Transverse colon (tissue), 4 donors: ENCODE measurements around the gene MESD. TPM values are rescaled to one million over a fixed set of nuclear protein-coding genes. Genes with fewer than 3 reads are reported as not detected.

Source experiments
- DNase-seq: peaks from one replicate; pipeline ENCODE4 v3.0.0-alpha.2; 2019
- H3K27ac ChIP-seq, 4 donors: fragments of 200-600 bp; sonication (generic); 2 replicates each; pipeline ENCODE4 v1.5.1; 2016 to 2018; ENCODE audit warnings: inconsistent platforms in 4 of 4
- H3K27me3 ChIP-seq: fragments of 200-600 bp; sonication (generic); 2 replicates; pipeline ENCODE4 v1.5.1; 2017; ENCODE audit warnings: inconsistent platforms
- H3K36me3 ChIP-seq, 4 donors: fragments of 200-600 bp; sonication (generic); 2 replicates each; pipeline ENCODE4 v1.5.1; 2017 to 2019; ENCODE audit warnings: inconsistent platforms in 4 of 4
- H3K4me1 ChIP-seq, 4 donors: fragments of 200-600 bp; sonication (generic); 2 replicates each; pipeline ENCODE4 v1.5.1; 2017 to 2020; ENCODE audit warnings: inconsistent platforms in 4 of 4
- H3K4me3 ChIP-seq, 4 donors: fragments of 200-600 bp; sonication (generic); 1 replicate in 1 of 4; 2 replicates in 3 of 4; pipeline versions ENCODE4 v1.5.1 to v1.6.1; 2017 to 2019; ENCODE audit warnings: inconsistent platforms in 4 of 4
- H3K9me3 ChIP-seq, 2 donors: fragments of 200-600 bp; sonication (generic); 2 replicates each; pipeline ENCODE4 v1.5.1; 2017 to 2019; ENCODE audit warnings: inconsistent platforms in 2 of 2
- CTCF ChIP-seq, 5 experiments: fragments of 200-600 bp in 3 of 5; fragments of 450-650 bp in 2 of 5; sonication (generic) in 3 of 5; IDR thresholded peaks; 1 replicate in 2 of 5; 2 replicates in 3 of 5; pipeline ENCODE4 v1.5.1; 2016 to 2017; ENCODE audit warnings: antibody characterized with exemption in 5 of 5, inconsistent platforms in 3 of 5, mild to moderate bottlenecking in 2 of 5, moderate library complexity in 1 of 5
- EP300 ChIP-seq: sonication (generic); formaldehyde crosslinking; IDR thresholded peaks from one replicate; pipeline ENCODE4 v1.6.1; 2017; ENCODE audit warnings: antibody characterized with exemption, low read depth
- POLR2A ChIP-seq: fragments of 450-650 bp; IDR thresholded peaks from one replicate; pipeline ENCODE4 v1.6.1; 2016; ENCODE audit warnings: antibody characterized with exemption, mild to moderate bottlenecking, moderate library complexity
- POLR2AphosphoS5 ChIP-seq, 3 donors: sonication (generic); formaldehyde crosslinking; IDR thresholded peaks; one replicate each; pipeline ENCODE4 v1.6.1; 2016; ENCODE audit warnings: antibody characterized with exemption in 3 of 3
- WGBS, 2 donors: methylation state at CpG; one replicate each; pipeline ENCODE4 v1.1.5; 2018; ENCODE audit warnings: low coverage in 1 of 2; 5-methylcytosine and 5-hydroxymethylcytosine counted together
- in situ Hi-C, 4 donors: fragments of 200-750 bp; cut with MboI; loops; one replicate each; pipeline versions ENCODE4 v1.15.0 to v1.15.1; 2017; ENCODE audit warnings: low sequenced_read_pairs in 3 of 4, low pct_ligation_motif_present in 1 of 4, low pct_unique_long_range_greater_than_20kb in 1 of 4
- intact Hi-C: fragments of 100-400 bp; cut with DNase I; formaldehyde crosslinking; loops from one replicate; pipeline ENCODE4 v1.15.1; 2023; ENCODE audit warnings: low total_unique reads
- total RNA-seq, 4 donors: library from RNA; depleted of rRNA; stranded (reverse); fragments of >200 nt; gene quantifications; one replicate each; pipeline ENCODE4 v1.1.0, GENCODE V29; 2016

MESD gene
- total RNA-seq, 4 donors from 2014 or later: 15.8 to 39.3 (median 19.2) TPM

GRCh38 chr15:80989081-80989517 is 520 bp downstream of the MESD start:
- Histone ChIP-seq H3K4me3 (peak overlapping the region; percentile 67 to 88 (median 82)), H3K9me3 (no peaks in the 10 kb centered on the region), H3K4me1 (peaks cover 8 to 39% (median 23%) of the 10 kb centered on the region in 4 donors), H3K36me3 (no peaks in the 10 kb centered on the region), H3K27me3 (no peaks in the 10 kb centered on the region), H3K27ac (peak overlapping the region; percentile 87 to 89 (median 88))
- no peak for TF ChIP-seq POLR2AphosphoS5 (IDR thresholded peaks at IDR 0.05)
- TF ChIP-seq POLR2A: no peak
- TF ChIP-seq CTCF (IDR thresholded peaks at IDR 0.05): no peak
- TF ChIP-seq EP300: no peak
- intact Hi-C loops: no loop called here
- in situ Hi-C loops: loop anchor here in 2 of 4 donors (10.0 to 25.0 kb wide), 2 partner anchors 273 to 276 kb away; no protein-coding TSS in a partner anchor
- DNase-seq: no peak
- WGBS, 2 donors: 0% methylated on average over 5 to 7 of the region's 7 CpGs

- WGBS, 2 donors: 65 to 66% methylated on average over 8 of the region's 8 CpGs
- Histone ChIP-seq H3K36me3 (no peaks in the 10 kb centered on the region), H3K9me3 (no peaks in the 10 kb centered on the region), H3K4me3 (peak overlapping the region; percentile 67 to 88 (median 82)), H3K4me1 (peaks cover 8 to 39% (median 23%) of the 10 kb centered on the region in 4 donors), H3K27me3 (no peaks in the 10 kb centered on the region), H3K27ac (peak overlapping the region in 1 of 4 donors; percentile 87)
- TF ChIP-seq EP300 (no peak), CTCF (IDR thresholded peaks at IDR 0.05) (no peak), POLR2AphosphoS5 (IDR thresholded peaks at IDR 0.05) (no peak), POLR2A (no peak)
- intact Hi-C loops: no loop called here
- in situ Hi-C loops: loop anchor here in 2 of 4 donors (10.0 to 25.0 kb wide), 2 partner anchors 274 to 277 kb away; no protein-coding TSS in a partner anchor
- DNase-seq: no peak
These were observed 1.3 kb downstream of the MESD start for GRCh38 chr15:80988148-80988796.

GRCh38 chr15:80986487-80986886 is 3.1 kb downstream of the MESD start:
- intact Hi-C loops: no loop called here
- DNase-seq: no peak
- Histone ChIP-seq H3K27me3 (no peaks in the 10 kb centered on the region), H3K4me3 (no peak overlapping the region), H3K9me3 (no peaks in the 10 kb centered on the region), H3K27ac (no peak overlapping the region), H3K4me1 (peaks cover 8 to 36% (median 23%) of the 10 kb centered on the region in 4 donors), H3K36me3 (peaks cover 0 to 3% (median 0%) of the 10 kb centered on the region in 4 donors)
- in situ Hi-C loops: loop anchor here in 2 of 4 donors (10.0 to 25.0 kb wide), 2 partner anchors 276 to 278 kb away; no protein-coding TSS in a partner anchor
- WGBS, 2 donors: 89 to 100% methylated on average over 1 of the region's 1 CpG
- TF ChIP-seq POLR2A: no peak
- TF ChIP-seq CTCF (IDR thresholded peaks at IDR 0.05): no peak

- Histone ChIP-seq H3K4me1 (peaks cover 8 to 31% (median 21%) of the 10 kb centered on the region in 4 donors), H3K9me3 (no peaks in the 10 kb centered on the region), H3K27me3 (no peaks in the 10 kb centered on the region), H3K4me3 (no peak overlapping the region), H3K27ac (no peak overlapping the region), H3K36me3 (peaks cover 0 to 4% (median 0%) of the 10 kb centered on the region in 4 donors)
- DNase-seq: no peak
- intact Hi-C loops (no loop called here), in situ Hi-C loops (loop anchor here in 2 of 4 donors (10.0 to 25.0 kb wide), 2 partner anchors 276 to 279 kb away; no protein-coding TSS in a partner anchor)
- 92 to 94% methylated on average over 4 to 5 of the region's 5 CpGs for WGBS, 2 donors
- TF ChIP-seq CTCF (IDR thresholded peaks at IDR 0.05): no peak
- TF ChIP-seq EP300: no peak
- no peak for TF ChIP-seq POLR2A
- TF ChIP-seq POLR2AphosphoS5 (IDR thresholded peaks at IDR 0.05): no peak
These were observed 3.6 kb downstream of the MESD start for GRCh38 chr15:80985981-80986380.
